Peyer's patch (tissue), 4 donors: Measurements from ENCODE around the gene PHLDB2.

Experiments used
- POLR2A ChIP-seq, 2 donors: fragments of 450-650 bp; IDR thresholded peaks; one replicate each; pipeline ENCODE4 v1.5.1; 2017; ENCODE audit warnings: antibody characterized with exemption in 2 of 2, mild to moderate bottlenecking in 2 of 2, moderate library complexity in 2 of 2
- TF ChIP-seq, protein P1 (sequence below), 6 experiments: fragments of 450-650 bp in 4 of 6; fragments of 200-600 bp in 2 of 6; sonication (generic) in 1 of 6; IDR thresholded peaks; one replicate each; pipeline ENCODE4 v1.5.1; 2017 to 2019; ENCODE audit warnings: antibody characterized with exemption in 6 of 6, mild to moderate bottlenecking in 3 of 6, moderate library complexity in 1 of 6

DNA sequence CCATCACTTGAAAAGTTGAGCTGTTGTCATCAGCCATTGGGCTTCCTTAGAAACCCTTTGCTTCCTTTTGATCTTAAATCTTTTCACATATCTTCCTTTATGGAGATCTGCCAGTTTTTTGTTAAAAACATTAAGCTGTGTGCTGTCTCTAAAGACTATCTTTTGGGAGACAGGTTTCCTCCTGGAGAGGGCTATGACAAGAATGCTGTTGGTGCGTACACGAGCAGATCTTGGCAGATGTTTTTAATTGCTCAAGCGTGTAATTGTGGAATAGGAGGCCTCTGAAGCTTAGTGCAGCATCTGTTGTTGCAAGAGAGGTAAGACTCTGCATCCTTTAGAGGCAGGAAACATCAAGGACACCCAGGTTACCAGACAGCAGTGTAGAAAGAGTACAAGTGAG, 56.8 kb downstream of the PHLDB2 start:
- TF ChIP-seq, protein P1, sequence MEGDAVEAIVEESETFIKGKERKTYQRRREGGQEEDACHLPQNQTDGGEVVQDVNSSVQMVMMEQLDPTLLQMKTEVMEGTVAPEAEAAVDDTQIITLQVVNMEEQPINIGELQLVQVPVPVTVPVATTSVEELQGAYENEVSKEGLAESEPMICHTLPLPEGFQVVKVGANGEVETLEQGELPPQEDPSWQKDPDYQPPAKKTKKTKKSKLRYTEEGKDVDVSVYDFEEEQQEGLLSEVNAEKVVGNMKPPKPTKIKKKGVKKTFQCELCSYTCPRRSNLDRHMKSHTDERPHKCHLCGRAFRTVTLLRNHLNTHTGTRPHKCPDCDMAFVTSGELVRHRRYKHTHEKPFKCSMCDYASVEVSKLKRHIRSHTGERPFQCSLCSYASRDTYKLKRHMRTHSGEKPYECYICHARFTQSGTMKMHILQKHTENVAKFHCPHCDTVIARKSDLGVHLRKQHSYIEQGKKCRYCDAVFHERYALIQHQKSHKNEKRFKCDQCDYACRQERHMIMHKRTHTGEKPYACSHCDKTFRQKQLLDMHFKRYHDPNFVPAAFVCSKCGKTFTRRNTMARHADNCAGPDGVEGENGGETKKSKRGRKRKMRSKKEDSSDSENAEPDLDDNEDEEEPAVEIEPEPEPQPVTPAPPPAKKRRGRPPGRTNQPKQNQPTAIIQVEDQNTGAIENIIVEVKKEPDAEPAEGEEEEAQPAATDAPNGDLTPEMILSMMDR (IDR thresholded peaks at IDR 0.05): no peak
- TF ChIP-seq POLR2A (IDR thresholded peaks at IDR 0.05): no peak
